ENCODE results near the gene IRF8.

IRF8 gene

GRCh38 chr16:85944572-85945423 is 45.8 kb downstream of the IRF8 start:
- H3K4me1 ChIP-seq (ENCODE audit: control insufficient read depth, insufficient read depth, low read length) = no peaks in the 10 kb centered on the region
- H3K4me2 ChIP-seq (ENCODE audit: low read length) = no peak overlapping the region
- H3K27me3 ChIP-seq (ENCODE audit: control insufficient read depth, insufficient read depth, low read length) = no peaks in the 10 kb centered on the region
- H3K36me3 ChIP-seq (ENCODE audit: insufficient read depth, low read length) = no peaks in the 10 kb centered on the region
- H3K9ac ChIP-seq (ENCODE audit: low read depth, low read length) = no peak overlapping the region
- no peak overlapping the region for H3K4me3 ChIP-seq (ENCODE audit: low read length)
- H3K9me3 ChIP-seq (replicated peaks; ENCODE audit: low read length) = no peaks in the 10 kb centered on the region

GRCh38 chr16:85945424-85945751 is 46.4 kb downstream of the IRF8 start:
- Histone ChIP-seq H3K9ac (ENCODE audit: low read depth, low read length) (no peak overlapping the region), H3K4me3 (ENCODE audit: low read length) (no peak overlapping the region), H3K36me3 (ENCODE audit: insufficient read depth, low read length) (no peaks in the 10 kb centered on the region), H3K4me1 (ENCODE audit: control insufficient read depth, insufficient read depth, low read length) (no peaks in the 10 kb centered on the region), H3K27me3 (ENCODE audit: control insufficient read depth, insufficient read depth, low read length) (no peaks in the 10 kb centered on the region), H3K9me3 (replicated peaks; ENCODE audit: low read length) (no peaks in the 10 kb centered on the region), H3K4me2 (ENCODE audit: low read length) (no peak overlapping the region)

- Histone ChIP-seq H3K4me3 (ENCODE audit: low read length) (no peak overlapping the region), H3K27me3 (ENCODE audit: control insufficient read depth, insufficient read depth, low read length) (no peaks in the 10 kb centered on the region), H3K4me1 (ENCODE audit: control insufficient read depth, insufficient read depth, low read length) (no peaks in the 10 kb centered on the region), H3K9ac (ENCODE audit: low read depth, low read length) (no peak overlapping the region), H3K4me2 (ENCODE audit: low read length) (no peak overlapping the region), H3K36me3 (ENCODE audit: insufficient read depth, low read length) (no peaks in the 10 kb centered on the region), H3K9me3 (replicated peaks; ENCODE audit: low read length) (no peaks in the 10 kb centered on the region)
These were observed 47.7 kb downstream of the IRF8 start for GRCh38 chr16:85946541-85947124.

- no peaks in the 10 kb centered on the region for H3K36me3 ChIP-seq (ENCODE audit: insufficient read depth, low read length)
- H3K27me3 ChIP-seq (ENCODE audit: control insufficient read depth, insufficient read depth, low read length) = no peaks in the 10 kb centered on the region
- no peaks in the 10 kb centered on the region for H3K9me3 ChIP-seq (replicated peaks; ENCODE audit: low read length)
- no peaks in the 10 kb centered on the region for H3K4me1 ChIP-seq (ENCODE audit: control insufficient read depth, insufficient read depth, low read length)
- no peak overlapping the region for H3K4me2 ChIP-seq (ENCODE audit: low read length)
- H3K4me3 ChIP-seq (ENCODE audit: low read length) = no peak overlapping the region
- no peak overlapping the region for H3K9ac ChIP-seq (ENCODE audit: low read depth, low read length)
These were observed 48.5 kb downstream of the IRF8 start for GRCh38 chr16:85947230-85948137.

GRCh38 chr16:85948138-85948509 is 49.2 kb downstream of the IRF8 start:
- Histone ChIP-seq H3K4me1 (ENCODE audit: control insufficient read depth, insufficient read depth, low read length) (no peaks in the 10 kb centered on the region), H3K4me3 (ENCODE audit: low read length) (no peak overlapping the region)

GRCh38 chr16:85948616-85949265 is 49.8 kb downstream of the IRF8 start:
- Histone ChIP-seq H3K36me3 (ENCODE audit: insufficient read depth, low read length) (no peaks in the 10 kb centered on the region), H3K9me3 (replicated peaks; ENCODE audit: low read length) (no peaks in the 10 kb centered on the region), H3K4me2 (ENCODE audit: low read length) (no peak overlapping the region), H3K27me3 (ENCODE audit: control insufficient read depth, insufficient read depth, low read length) (no peaks in the 10 kb centered on the region), H3K4me3 (ENCODE audit: low read length) (no peak overlapping the region), H3K9ac (ENCODE audit: low read depth, low read length) (no peak overlapping the region), H3K4me1 (ENCODE audit: control insufficient read depth, insufficient read depth, low read length) (no peaks in the 10 kb centered on the region)

More at GRCh38 chr16:85948138-85948509, 49.2 kb downstream of the IRF8 start:
- Histone ChIP-seq H3K9ac (ENCODE audit: low read depth, low read length) (no peak overlapping the region), H3K4me2 (ENCODE audit: low read length) (no peak overlapping the region), H3K9me3 (replicated peaks; ENCODE audit: low read length) (no peaks in the 10 kb centered on the region), H3K36me3 (ENCODE audit: insufficient read depth, low read length) (no peaks in the 10 kb centered on the region), H3K27me3 (ENCODE audit: control insufficient read depth, insufficient read depth, low read length) (no peaks in the 10 kb centered on the region)

- H3K4me1 ChIP-seq (ENCODE audit: control insufficient read depth, insufficient read depth, low read length) = no peaks in the 10 kb centered on the region
- H3K9ac ChIP-seq (ENCODE audit: low read depth, low read length) = no peak overlapping the region
- H3K27me3 ChIP-seq (ENCODE audit: control insufficient read depth, insufficient read depth, low read length) = no peaks in the 10 kb centered on the region
- no peak overlapping the region for H3K4me2 ChIP-seq (ENCODE audit: low read length)
- H3K9me3 ChIP-seq (replicated peaks; ENCODE audit: low read length) = no peaks in the 10 kb centered on the region
- H3K36me3 ChIP-seq (ENCODE audit: insufficient read depth, low read length) = no peaks in the 10 kb centered on the region
- no peak overlapping the region for H3K4me3 ChIP-seq (ENCODE audit: low read length)
These were observed 51.4 kb downstream of the IRF8 start for GRCh38 chr16:85950136-85950918.

- Histone ChIP-seq H3K36me3 (ENCODE audit: insufficient read depth, low read length) (no peaks in the 10 kb centered on the region), H3K4me3 (ENCODE audit: low read length) (no peak overlapping the region), H3K9ac (ENCODE audit: low read depth, low read length) (no peak overlapping the region), H3K27me3 (ENCODE audit: control insufficient read depth, insufficient read depth, low read length) (peaks cover 3% of the 10 kb centered on the region), H3K9me3 (replicated peaks; ENCODE audit: low read length) (no peaks in the 10 kb centered on the region), H3K4me1 (ENCODE audit: control insufficient read depth, insufficient read depth, low read length) (no peaks in the 10 kb centered on the region), H3K4me2 (ENCODE audit: low read length) (no peak overlapping the region)
These were observed 53.2 kb downstream of the IRF8 start for GRCh38 chr16:85952197-85952596.

GRCh38 chr16:85952811-85953210 is 53.8 kb downstream of the IRF8 start:
- Histone ChIP-seq H3K4me2 (ENCODE audit: low read length) (no peak overlapping the region), H3K36me3 (ENCODE audit: insufficient read depth, low read length) (no peaks in the 10 kb centered on the region), H3K27me3 (ENCODE audit: control insufficient read depth, insufficient read depth, low read length) (peaks cover 3% of the 10 kb centered on the region), H3K9me3 (replicated peaks; ENCODE audit: low read length) (no peaks in the 10 kb centered on the region), H3K9ac (ENCODE audit: low read depth, low read length) (no peak overlapping the region), H3K4me1 (ENCODE audit: control insufficient read depth, insufficient read depth, low read length) (no peaks in the 10 kb centered on the region), H3K4me3 (ENCODE audit: low read length) (no peak overlapping the region)

GRCh38 chr16:85954927-85955519 is 56.1 kb downstream of the IRF8 start:
- peaks cover 3% of the 10 kb centered on the region for H3K27me3 ChIP-seq (ENCODE audit: control insufficient read depth, insufficient read depth, low read length)
- no peak overlapping the region for H3K9ac ChIP-seq (ENCODE audit: low read depth, low read length)
- H3K36me3 ChIP-seq (ENCODE audit: insufficient read depth, low read length) = no peaks in the 10 kb centered on the region
- H3K9me3 ChIP-seq (replicated peaks; ENCODE audit: low read length) = no peaks in the 10 kb centered on the region
- H3K4me1 ChIP-seq (ENCODE audit: control insufficient read depth, insufficient read depth, low read length) = no peaks in the 10 kb centered on the region
- no peak overlapping the region for H3K4me2 ChIP-seq (ENCODE audit: low read length)
- H3K4me3 ChIP-seq (ENCODE audit: low read length) = no peak overlapping the region

Measured in skeletal muscle satellite cell (primary cell).